Prostate gland (tissue), 2 donors: ENCODE results near the gene FIBIN. TPM values are rescaled to one million over a fixed set of nuclear protein-coding genes. Genes with fewer than 3 reads are reported as not detected.

Source experiments
- DNase-seq: peaks from one replicate; pipeline ENCODE4 v3.0.0-alpha.2; 2019; ENCODE audit warnings: low spot score
- H3K27ac ChIP-seq, 2 donors: fragments of 200-600 bp; sonication (generic); 2 replicates each; pipeline ENCODE4 v1.5.1; 2017 to 2019
- H3K27me3 ChIP-seq: fragments of 200-600 bp; sonication (generic); replicated peaks from 2 replicates; pipeline ENCODE4 v1.5.1; 2019; ENCODE audit not compliant: insufficient read depth
- H3K36me3 ChIP-seq, 2 donors: fragments of 200-600 bp; sonication (generic); 1 replicate in 1 of 2; 2 replicates in 1 of 2; pipeline versions ENCODE4 v1.5.1 to v1.8.1; 2017 to 2019
- H3K4me1 ChIP-seq: fragments of 200-600 bp; sonication (generic); replicated peaks from 2 replicates; pipeline ENCODE4 v1.5.1; 2019
- H3K4me3 ChIP-seq, 2 donors: fragments of 200-600 bp; sonication (generic); 2 replicates each; pipeline ENCODE4 v1.5.1; 2017 to 2019
- H3K9me3 ChIP-seq: fragments of 200-600 bp; sonication (generic); 2 replicates; pipeline ENCODE4 v1.5.1; 2017
- CTCF ChIP-seq, 4 experiments: fragments of 200-600 bp in 2 of 4; fragments of 450-650 bp in 2 of 4; sonication (generic) in 2 of 4; IDR thresholded peaks; 1 replicate in 3 of 4; 2 replicates in 1 of 4; pipeline ENCODE4 v1.5.1; 2016 to 2019; ENCODE audit warnings: antibody characterized with exemption in 4 of 4, mild to moderate bottlenecking in 2 of 4, moderate library complexity in 2 of 4
- POLR2A ChIP-seq: fragments of 450-650 bp; IDR thresholded peaks from one replicate; pipeline ENCODE4 v1.6.1; 2016; ENCODE audit warnings: antibody characterized with exemption, mild to moderate bottlenecking
- POLR2AphosphoS5 ChIP-seq: sonication (generic); formaldehyde crosslinking; IDR thresholded peaks from one replicate; pipeline ENCODE4 v1.6.1; 2017; ENCODE audit warnings: antibody characterized with exemption
- WGBS: methylation state at CpG from one replicate; pipeline ENCODE4 v1.1.5; 2018; 5-methylcytosine and 5-hydroxymethylcytosine counted together
- intact Hi-C: fragments of 100-400 bp; cut with DNase I; formaldehyde crosslinking; loops from one replicate; pipeline ENCODE4 v1.14.2; 2022
- total RNA-seq, 2 donors: library from RNA; depleted of rRNA; stranded (reverse); fragments of >200 nt; gene quantifications; one replicate each; pipeline ENCODE4 v1.1.0, GENCODE V29; 2016

The FIBIN gene
- 10 to 100 TPM in 1 of 2 donors, 1 to 10 TPM in 1; 5.7 to 13.4 TPM for total RNA-seq

- Histone ChIP-seq H3K27me3 (no peaks in the 10 kb centered on the region), H3K36me3 (no peaks in the 10 kb centered on the region), H3K27ac (peak within 1 kb of the TSS; percentile 36 to 54), H3K9me3 (no peaks in the 10 kb centered on the region), H3K4me3 (peak within 1 kb of the TSS; percentile 31 to 33), H3K4me1 (no peaks in the 10 kb centered on the region)
- intact Hi-C loops: loop anchor here (5.0 to 10.0 kb wide), 2 partner anchors 147 to 239 kb away; no protein-coding TSS in a partner anchor
- 2% methylated on average over 22 of the region's 22 CpGs for WGBS
- TF ChIP-seq POLR2A (no peak), CTCF (IDR thresholded peaks at IDR 0.05) (no peak), POLR2AphosphoS5 (peak; percentile 38)
- no peak for DNase-seq
Observed at GRCh38 chr11:26993965-26994457, at the start of gene FIBIN. TSS of gene FIBIN (plus strand) at chr11:26994112. CDS start at chr11:26994527, 415 bp downstream.

GRCh38 chr11:26944866-26945664 lies 48.8 kb upstream of the FIBIN start:
- Histone ChIP-seq H3K27ac (no peak overlapping the region), H3K9me3 (no peaks in the 10 kb centered on the region), H3K4me3 (no peak overlapping the region), H3K36me3 (no peaks in the 10 kb centered on the region), H3K27me3 (no peaks in the 10 kb centered on the region), H3K4me1 (no peaks in the 10 kb centered on the region)
- DNase-seq: no peak
- WGBS: 46% methylated on average over 3 of the region's 3 CpGs
- TF ChIP-seq CTCF (IDR thresholded peaks at IDR 0.05) (no peak), POLR2AphosphoS5 (no peak), POLR2A (no peak)
- intact Hi-C loops: no loop called here

GRCh38 chr11:26946257-26946716 lies 47.6 kb upstream of the FIBIN start:
- Histone ChIP-seq H3K27me3 (no peaks in the 10 kb centered on the region), H3K9me3 (no peaks in the 10 kb centered on the region), H3K4me3 (no peak overlapping the region), H3K4me1 (no peaks in the 10 kb centered on the region), H3K36me3 (no peaks in the 10 kb centered on the region), H3K27ac (no peak overlapping the region)
- intact Hi-C loops: loop anchor here (2.0 kb wide), 1 partner anchor 99 kb away; no protein-coding TSS in a partner anchor
- DNase-seq: no peak
- WGBS: 78% methylated on average over 2 of the region's 2 CpGs
- TF ChIP-seq POLR2A: no peak
- no peak for TF ChIP-seq POLR2AphosphoS5
- no peak for TF ChIP-seq CTCF (IDR thresholded peaks at IDR 0.05)

- intact Hi-C loops: loop anchor here (2.0 kb wide), 1 partner anchor 101 kb away; no protein-coding TSS in a partner anchor
- H3K9me3 ChIP-seq: no peaks in the 10 kb centered on the region
- 16% methylated on average over 2 of the region's 2 CpGs for WGBS
- TF ChIP-seq POLR2A (no peak), POLR2AphosphoS5 (peak; percentile 86), CTCF (IDR thresholded peaks at IDR 0.05) (no peak)
- DNase-seq: peak; percentile 43
- H3K4me3 ChIP-seq: no peak overlapping the region
- H3K4me1 ChIP-seq: no peaks in the 10 kb centered on the region
- no peak overlapping the region for H3K27ac ChIP-seq
- H3K36me3 ChIP-seq: no peaks in the 10 kb centered on the region
- no peaks in the 10 kb centered on the region for H3K27me3 ChIP-seq
Observed at GRCh38 chr11:26947379-26947844, 46.5 kb upstream of the FIBIN start.
